ENCODE measurements around the gene STIM1. TPM values are rescaled to one million over a fixed set of nuclear protein-coding genes. Genes with fewer than 3 reads are reported as not detected.
A peak's percentile ranks its signal among the peaks of the same experiment; 100 is the strongest.
"Not testable (repeated sequence)": the region's sequence is repeated elsewhere in the genome, so short reads cannot be mapped to it uniquely, and the experiment has no call there.

STIM1 gene
- total RNA-seq, 2 experiments from 2014 or later = 103 to 108 TPM

DNA sequence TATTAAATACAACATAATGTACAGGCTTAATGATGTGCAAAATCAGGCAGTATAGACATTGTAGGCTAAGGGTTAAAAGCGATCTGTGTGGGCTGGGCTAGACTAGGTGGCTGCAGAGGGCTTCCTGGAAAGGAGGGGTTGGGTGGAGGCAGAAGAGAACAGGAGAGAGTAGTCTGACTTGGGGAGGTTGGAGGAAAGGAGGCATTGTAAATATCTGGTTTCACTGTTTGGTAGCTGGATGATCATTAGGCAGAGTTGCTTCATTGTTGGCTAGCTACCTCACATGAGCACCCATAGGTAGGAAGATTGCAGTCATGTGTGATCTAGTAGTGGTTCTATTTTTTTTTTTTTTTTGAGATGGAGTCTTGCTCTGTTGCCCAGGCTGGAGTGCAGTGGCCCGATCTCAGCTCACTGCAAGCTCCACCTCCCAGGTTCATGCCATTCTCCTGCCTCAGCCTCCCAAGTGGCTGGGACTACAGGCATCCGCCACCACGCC, 5.5 kb downstream of the STIM1 start:
- Mint-ChIP-seq H3K4me1 (peaks cover 76% of the 10 kb centered on the region), H3K4me3 (peak overlapping the region; percentile 98), H3K36me3 (ENCODE audit: low read depth) (peaks cover 41% of the 10 kb centered on the region), H3K27ac (peak overlapping the region; percentile 79)
- not testable (repeated sequence) for H3K9me3 Mint-ChIP-seq, H3K27me3 Mint-ChIP-seq
- POLR2A ChIA-PET = interaction anchor here (0.9 kb wide), 1 partner anchor 93 kb away, joined by 3 read pairs; no protein-coding TSS in a partner anchor
- DNase-seq = peak; percentile 64
- CTCF ChIA-PET = interaction anchor here (0.6 to 16.6 kb wide), 6 partner anchors 10 to 211 kb away, joined by 3 to 355 read pairs (median 8); partner anchors contain the start of gene RHOG

DNA sequence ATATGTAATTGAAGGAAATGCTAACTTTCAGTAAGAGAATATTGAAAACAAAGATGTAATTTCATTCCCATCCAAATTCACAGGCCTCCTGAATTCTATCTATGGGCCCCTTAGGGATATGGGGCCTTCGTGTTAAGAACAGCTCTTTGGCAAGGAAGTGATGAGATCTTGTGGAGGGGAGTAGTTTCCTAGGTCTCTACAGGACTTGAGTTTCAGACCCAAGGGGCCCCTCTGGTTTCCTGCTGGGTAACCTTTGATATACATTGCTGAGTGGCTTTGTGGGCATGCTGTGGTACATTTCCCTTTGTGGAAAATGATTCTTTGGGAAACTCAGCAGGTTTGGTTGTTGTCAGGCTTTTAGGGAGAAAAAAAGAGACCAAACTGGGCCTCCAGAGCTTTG, 6.2 kb downstream of the STIM1 start:
- Mint-ChIP-seq H3K36me3 (ENCODE audit: low read depth) (peaks cover 36% of the 10 kb centered on the region), H3K27me3 (no peaks in the 10 kb centered on the region), H3K4me3 (peak overlapping the region; percentile 98), H3K9me3 (no peaks in the 10 kb centered on the region), H3K4me1 (peaks cover 83% of the 10 kb centered on the region), H3K27ac (peak overlapping the region; percentile 79)
- DNase-seq = peak; percentile 38
- ChIA-PET CTCF (interaction anchor here (0.6 to 16.6 kb wide), 5 partner anchors 10 to 211 kb away, joined by 3 to 355 read pairs (median 5); partner anchors contain the start of gene RHOG), POLR2A (no interaction called here)

DNA sequence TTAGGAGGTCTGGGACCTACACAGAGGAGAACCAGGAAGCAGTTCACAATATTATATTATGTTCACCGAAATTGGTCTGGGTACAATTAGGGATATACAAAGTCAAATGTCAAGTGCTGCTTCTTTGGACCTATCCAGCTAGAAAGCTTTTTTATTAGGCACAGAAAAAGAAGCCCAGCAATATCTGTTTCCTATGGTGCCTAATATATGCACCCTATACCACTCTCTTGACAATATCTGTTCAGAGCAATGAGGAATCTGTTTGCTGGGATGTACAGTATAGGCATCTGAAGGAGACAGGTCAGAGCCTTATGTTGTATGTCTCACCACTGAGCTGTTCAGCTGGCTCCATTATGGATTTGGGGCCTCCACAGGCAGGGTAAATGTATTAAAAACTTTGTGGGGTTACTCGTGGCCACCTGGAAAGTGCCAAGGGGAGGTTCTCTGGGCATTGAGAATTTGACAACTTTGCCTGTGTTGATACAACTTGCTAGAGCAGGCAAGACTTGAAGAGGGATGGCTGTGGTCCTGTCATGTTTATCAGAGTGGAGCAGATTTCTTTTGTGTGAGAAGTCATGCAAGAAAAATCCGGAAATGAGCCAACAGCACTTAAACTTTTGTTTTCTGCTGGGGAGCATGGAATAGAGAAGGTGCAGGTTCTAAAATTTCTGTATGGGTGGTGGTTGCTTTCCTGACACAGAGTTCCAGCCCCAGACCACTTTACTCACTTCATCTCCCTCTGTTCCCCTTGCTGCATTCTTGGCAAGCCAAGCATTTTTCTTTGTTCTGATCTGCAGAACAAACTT, 10.1 kb downstream of the STIM1 start:
- POLR2A ChIA-PET = no interaction called here
- peaks cover 40% of the 10 kb centered on the region for H3K36me3 Mint-ChIP-seq (ENCODE audit: low read depth)
- DNase-seq = peak; percentile 20
- no peaks in the 10 kb centered on the region for H3K9me3 Mint-ChIP-seq
- H3K27ac Mint-ChIP-seq = peak overlapping the region; percentile 83
- no peaks in the 10 kb centered on the region for H3K27me3 Mint-ChIP-seq
- CTCF ChIA-PET = interaction anchor here (1.8 to 2.3 kb wide), 2 partner anchors 11 to 24 kb away, joined by 8 to 11 read pairs; partner anchors contain the start of genes RHOG and STIM1
- H3K4me1 Mint-ChIP-seq = peaks cover 82% of the 10 kb centered on the region
- H3K4me3 Mint-ChIP-seq = peak overlapping the region; percentile 20

DNA sequence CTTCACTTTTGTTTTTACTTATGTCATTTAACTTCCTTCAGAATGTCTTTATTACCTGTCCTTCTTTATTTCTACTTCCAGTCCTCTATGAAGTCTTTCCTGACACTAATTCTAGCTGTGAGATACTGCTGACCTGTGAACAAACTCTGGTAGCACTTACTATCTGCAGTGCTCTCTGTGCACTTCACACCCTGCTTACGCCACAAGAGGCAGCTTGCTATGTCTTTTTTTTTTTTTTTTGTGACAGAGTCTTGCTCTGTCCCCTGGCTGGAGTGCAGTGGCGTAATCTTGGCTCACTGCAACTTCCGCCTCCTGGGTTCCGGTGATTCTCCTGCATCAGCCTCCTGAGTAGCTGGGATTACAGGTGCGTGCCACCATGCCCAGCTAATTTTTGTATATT, 10.7 kb downstream of the STIM1 start:
- Mint-ChIP-seq H3K36me3 (ENCODE audit: low read depth) (peaks cover 39% of the 10 kb centered on the region), H3K4me3 (peak overlapping the region; percentile 20), H3K27ac (peak overlapping the region; percentile 83), H3K9me3 (no peaks in the 10 kb centered on the region), H3K4me1 (peaks cover 82% of the 10 kb centered on the region), H3K27me3 (no peaks in the 10 kb centered on the region)
- CTCF ChIA-PET = interaction anchor here (1.6 to 6.7 kb wide), 4 partner anchors 11 to 207 kb away, joined by 3 to 56 read pairs (median 10); partner anchors contain the start of genes RHOG and STIM1
- DNase-seq = no peak
- POLR2A ChIA-PET = no interaction called here

DNA sequence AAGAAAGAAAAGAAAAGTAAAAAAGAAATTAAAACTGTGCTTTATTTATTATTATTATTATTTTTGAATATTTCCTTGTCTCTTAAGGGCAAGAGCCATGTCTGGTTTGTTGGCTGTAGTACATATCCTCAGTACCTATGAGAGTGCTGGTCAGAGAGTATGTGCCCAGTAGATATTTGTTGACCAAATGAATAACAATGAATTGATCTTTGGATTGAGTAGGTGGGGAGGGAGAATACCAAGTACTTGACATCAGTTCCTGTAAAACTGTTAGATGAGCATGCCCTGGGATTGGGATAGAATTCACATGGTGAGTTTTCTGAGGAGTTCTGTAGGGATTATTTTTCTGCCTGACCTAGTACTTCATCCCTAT, 11.4 kb downstream of the STIM1 start:
- H3K27me3 Mint-ChIP-seq = no peaks in the 10 kb centered on the region
- POLR2A ChIA-PET = no interaction called here
- no peak for DNase-seq
- CTCF ChIA-PET = interaction anchor here (1.6 to 6.7 kb wide), 5 partner anchors 12 to 206 kb away, joined by 3 to 56 read pairs (median 8); partner anchors contain the start of genes RHOG and STIM1
- peak overlapping the region; percentile 68 for H3K27ac Mint-ChIP-seq
- peaks cover 83% of the 10 kb centered on the region for H3K4me1 Mint-ChIP-seq
- no peaks in the 10 kb centered on the region for H3K9me3 Mint-ChIP-seq
- H3K36me3 Mint-ChIP-seq (ENCODE audit: low read depth) = peaks cover 42% of the 10 kb centered on the region
- H3K4me3 Mint-ChIP-seq = no peak overlapping the region

DNA sequence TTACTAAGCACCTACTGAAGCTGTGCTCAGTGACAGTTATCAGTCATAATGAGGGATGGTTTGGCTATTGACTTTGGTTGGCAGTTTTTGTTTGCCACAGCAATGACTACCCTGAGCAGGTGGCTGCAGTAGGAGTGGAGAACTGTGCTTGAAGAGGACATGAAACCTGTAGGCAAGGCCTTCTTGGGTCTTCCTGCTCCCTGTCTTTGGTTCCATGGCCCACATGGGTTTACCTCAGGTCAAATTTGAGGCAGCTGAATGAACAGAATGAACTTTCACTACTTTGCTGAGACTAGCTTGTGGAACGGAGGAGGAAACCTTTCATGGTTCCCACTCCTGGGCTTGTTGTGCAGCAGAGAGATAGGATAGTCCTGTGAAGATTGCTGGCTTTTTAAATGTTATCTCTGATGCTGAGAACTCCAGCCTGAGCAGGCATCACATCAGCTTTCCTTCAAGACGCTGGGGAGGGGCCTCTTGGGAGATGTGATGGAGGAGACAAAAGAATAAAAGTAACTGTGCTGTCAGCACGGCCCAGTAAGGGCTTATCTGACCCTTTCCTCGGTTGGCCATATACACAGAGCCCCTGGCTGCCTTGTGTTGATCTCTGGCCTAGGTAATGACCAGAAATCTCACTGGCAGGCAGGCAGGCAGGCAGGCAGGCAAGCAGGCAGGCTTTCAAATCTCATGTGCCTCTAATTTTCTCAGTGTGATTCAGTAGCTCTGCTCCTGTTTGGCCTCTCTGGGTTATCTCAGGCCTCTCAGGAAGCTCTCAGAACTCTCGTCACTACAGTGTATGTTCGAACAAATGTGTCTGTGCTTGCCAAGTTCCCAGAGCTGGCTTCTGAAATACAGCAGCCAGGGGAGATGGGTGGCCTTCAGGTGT, 12.0 kb downstream of the STIM1 start:
- CTCF ChIA-PET = interaction anchor here (0.7 to 6.7 kb wide), 11 partner anchors 9 to 206 kb away, joined by 3 to 56 read pairs (median 4); partner anchors contain the start of genes RHOG and STIM1
- H3K27ac Mint-ChIP-seq = peak overlapping the region; percentile 68
- POLR2A ChIA-PET = no interaction called here
- H3K27me3 Mint-ChIP-seq = no peaks in the 10 kb centered on the region
- peaks cover 42% of the 10 kb centered on the region for H3K36me3 Mint-ChIP-seq (ENCODE audit: low read depth)
- no peaks in the 10 kb centered on the region for H3K9me3 Mint-ChIP-seq
- H3K4me3 Mint-ChIP-seq = no peak overlapping the region
- H3K4me1 Mint-ChIP-seq = peaks cover 82% of the 10 kb centered on the region
- DNase-seq = no peak

DNA sequence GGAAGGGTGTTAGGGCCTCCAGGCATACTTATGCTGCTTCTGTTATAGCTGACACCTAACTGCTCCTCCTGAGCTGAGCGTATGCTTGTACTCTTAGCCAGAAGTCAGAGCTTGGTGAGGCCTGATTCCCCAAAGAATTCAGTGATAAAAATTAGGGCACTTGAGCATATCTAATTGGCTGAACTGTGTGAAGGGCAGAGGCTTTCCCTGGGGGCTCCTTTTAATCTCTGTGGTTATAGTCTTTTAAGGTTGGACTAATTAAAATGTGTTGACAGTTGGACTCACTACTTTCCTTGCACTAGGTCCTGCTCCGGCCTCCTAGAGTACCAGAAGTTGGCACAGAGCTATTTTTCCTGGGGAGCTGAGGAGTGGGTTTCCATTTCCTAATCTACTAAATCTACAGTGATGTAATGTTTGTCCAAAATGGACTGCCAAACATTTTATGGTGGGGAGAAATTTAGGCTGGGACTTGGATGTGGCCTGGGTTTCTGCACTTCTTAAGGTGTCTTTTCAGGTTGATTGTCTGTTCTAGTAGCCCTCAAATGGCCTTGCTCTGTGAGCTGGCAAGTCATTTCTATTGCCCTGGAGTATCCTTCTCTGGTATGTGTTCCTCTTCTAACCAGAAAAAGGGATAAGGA, 18.4 kb downstream of the STIM1 start:
- H3K4me3 Mint-ChIP-seq = no peak overlapping the region
- CTCF ChIA-PET = interaction anchor here (0.7 to 3.2 kb wide), 9 partner anchors 12 to 199 kb away, joined by 3 to 12 read pairs (median 4); partner anchors contain the start of gene RHOG
- H3K36me3 Mint-ChIP-seq (ENCODE audit: low read depth) = peaks cover 23% of the 10 kb centered on the region
- H3K9me3 Mint-ChIP-seq = no peaks in the 10 kb centered on the region
- H3K27ac Mint-ChIP-seq = peak overlapping the region; percentile 10
- POLR2A ChIA-PET = no interaction called here
- no peak for DNase-seq
- peaks cover 66% of the 10 kb centered on the region for H3K4me1 Mint-ChIP-seq
- no peaks in the 10 kb centered on the region for H3K27me3 Mint-ChIP-seq

DNA sequence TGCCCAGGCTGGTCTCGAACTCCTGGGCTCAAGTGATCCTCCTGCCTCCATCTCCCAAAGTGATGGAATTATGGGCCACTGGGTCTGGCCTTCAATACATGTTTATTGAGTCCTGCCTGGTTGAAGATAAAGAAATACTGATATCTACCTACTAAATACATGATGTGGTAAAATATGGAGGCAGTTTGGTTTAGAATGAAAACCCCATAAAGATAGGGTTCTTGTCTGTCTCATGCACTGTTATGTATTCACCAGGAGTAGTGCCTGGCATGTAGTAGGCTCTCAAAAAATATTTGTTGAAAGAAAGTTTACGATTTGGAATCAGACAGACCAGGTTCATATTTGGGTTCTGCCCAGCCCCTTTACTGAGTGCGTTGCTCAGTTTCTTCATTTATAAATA, 21.1 kb downstream of the STIM1 start:
- Mint-ChIP-seq H3K4me3 (no peak overlapping the region), H3K36me3 (ENCODE audit: low read depth) (peaks cover 11% of the 10 kb centered on the region), H3K27me3 (no peaks in the 10 kb centered on the region), H3K9me3 (no peaks in the 10 kb centered on the region), H3K27ac (no peak overlapping the region), H3K4me1 (peaks cover 64% of the 10 kb centered on the region)
- no peak for DNase-seq
- POLR2A ChIA-PET = no interaction called here
- CTCF ChIA-PET = interaction anchor here (0.9 to 2.0 kb wide), 2 partner anchors 9 to 22 kb away, joined by 4 to 8 read pairs; partner anchors contain the start of gene STIM1

DNA sequence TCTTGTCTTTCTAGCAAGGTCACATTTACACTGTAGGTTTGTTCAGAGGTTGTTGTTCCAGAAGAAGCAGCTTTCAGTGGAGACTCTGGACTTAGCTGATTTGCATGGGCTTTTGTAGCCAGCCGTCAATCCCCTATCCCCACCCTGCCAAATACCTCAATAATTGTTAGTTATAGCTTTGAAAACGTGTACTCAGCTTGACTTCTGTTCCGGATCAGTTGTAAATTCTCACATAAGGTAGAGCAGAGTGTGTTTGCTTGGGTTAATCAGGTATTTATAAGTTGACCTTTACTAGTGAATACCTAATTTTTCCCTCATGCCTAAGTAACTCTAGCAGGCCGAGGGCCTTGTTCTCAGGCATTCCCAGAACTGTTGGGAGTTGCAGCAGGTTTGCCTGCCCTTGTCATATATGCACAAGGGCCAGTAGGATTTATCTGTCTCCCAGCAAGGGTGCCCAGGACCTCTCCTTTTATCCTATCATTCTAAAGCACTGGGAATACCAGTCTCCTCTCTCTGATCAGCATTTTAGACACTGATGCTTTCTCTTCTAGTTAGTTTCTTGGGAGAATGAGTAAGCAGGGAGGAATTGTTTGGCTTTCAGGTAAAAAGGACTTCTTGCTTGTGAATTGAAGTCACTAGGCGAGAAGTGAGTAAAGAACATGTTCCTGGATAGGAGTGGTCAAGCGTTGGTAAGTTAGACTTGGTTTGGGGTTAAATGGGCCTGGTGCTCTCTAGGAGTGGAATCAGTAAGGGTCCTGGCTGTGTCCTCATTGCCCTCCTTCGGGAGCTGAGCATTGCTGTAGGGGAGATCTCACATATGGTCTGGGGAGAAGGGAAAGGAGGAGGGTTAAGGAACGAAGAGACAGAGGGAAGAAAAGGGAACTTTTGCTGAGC, 22.1 kb downstream of the STIM1 start:
- Mint-ChIP-seq H3K36me3 (ENCODE audit: low read depth) (peaks cover 6% of the 10 kb centered on the region), H3K27me3 (no peaks in the 10 kb centered on the region), H3K4me1 (peaks cover 62% of the 10 kb centered on the region), H3K4me3 (no peak overlapping the region), H3K27ac (no peak overlapping the region), H3K9me3 (no peaks in the 10 kb centered on the region)
- ChIA-PET POLR2A (no interaction called here), CTCF (interaction anchor here (0.9 to 2.0 kb wide), 6 partner anchors 8 to 195 kb away, joined by 3 to 8 read pairs (median 5); partner anchors contain the start of gene STIM1)
- DNase-seq = no peak

DNA sequence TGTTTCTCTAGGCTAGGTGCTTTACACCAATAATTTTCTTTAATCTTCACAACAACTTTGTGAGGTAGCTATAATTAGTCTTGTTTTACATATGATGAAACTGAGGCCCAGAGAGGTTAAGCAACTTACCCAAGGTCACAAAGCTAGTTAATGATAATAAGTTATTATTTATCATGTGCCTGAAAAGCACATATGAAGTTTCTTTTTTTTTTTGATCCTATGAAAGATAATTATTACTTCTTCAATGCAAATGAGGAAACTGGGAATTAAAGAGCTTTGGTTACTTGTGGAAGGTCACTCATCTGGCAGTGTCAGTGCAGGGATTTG, 22.8 kb downstream of the STIM1 start:
- POLR2A ChIA-PET = no interaction called here

DNA sequence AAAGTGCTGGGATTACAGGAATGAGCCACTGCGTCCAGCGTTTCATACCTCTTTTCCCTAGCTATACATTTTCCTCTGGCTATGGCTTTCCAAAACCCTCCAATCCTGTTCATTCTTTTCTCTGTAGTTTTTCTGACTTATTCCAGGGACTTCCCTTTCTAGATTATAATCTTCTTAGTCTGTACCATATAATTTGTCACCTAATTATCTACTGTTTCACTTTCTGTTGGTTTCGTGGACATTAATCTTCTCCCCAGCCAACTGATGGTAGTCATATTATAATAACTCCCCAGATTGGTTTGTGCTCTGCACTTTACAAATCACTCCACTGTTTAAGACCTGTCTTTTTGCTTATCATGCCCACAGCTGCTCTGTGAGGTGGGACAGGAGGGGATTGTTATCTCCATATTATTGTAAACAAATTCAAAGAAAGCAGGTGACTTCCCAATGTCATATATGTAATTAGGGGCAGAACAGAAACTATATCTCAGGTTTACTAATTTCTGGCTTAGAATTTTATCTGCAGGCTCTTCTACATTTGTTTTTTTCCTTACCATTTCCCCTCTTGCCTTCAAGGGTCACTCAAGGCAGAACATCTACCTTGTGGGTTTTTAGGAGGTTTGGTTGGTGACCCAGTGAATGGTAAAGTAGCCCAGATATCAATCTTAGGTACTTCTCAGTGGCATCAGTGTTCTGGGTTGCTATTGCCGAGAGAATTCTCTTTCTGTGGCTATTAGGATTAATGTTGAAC, 23.9 kb downstream of the STIM1 start:
- DNase-seq = no peak
- Mint-ChIP-seq H3K36me3 (ENCODE audit: low read depth) (peaks cover 7% of the 10 kb centered on the region), H3K4me1 (peaks cover 68% of the 10 kb centered on the region), H3K4me3 (no peak overlapping the region), H3K9me3 (no peaks in the 10 kb centered on the region), H3K27me3 (no peaks in the 10 kb centered on the region), H3K27ac (peak overlapping the region; percentile 4)
- ChIA-PET POLR2A (no interaction called here), CTCF (interaction anchor here (1.0 to 2.1 kb wide), 4 partner anchors 10 to 193 kb away, joined by 3 to 7 read pairs (median 4); no protein-coding TSS in a partner anchor)

More for the DNA sequence above, 22.8 kb downstream of the STIM1 start:
- Mint-ChIP-seq H3K9me3 (no peaks in the 10 kb centered on the region), H3K27ac (no peak overlapping the region), H3K4me1 (peaks cover 65% of the 10 kb centered on the region), H3K27me3 (no peaks in the 10 kb centered on the region), H3K36me3 (ENCODE audit: low read depth) (peaks cover 4% of the 10 kb centered on the region), H3K4me3 (no peak overlapping the region)
- CTCF ChIA-PET = interaction anchor here (0.9 to 2.0 kb wide), 6 partner anchors 8 to 194 kb away, joined by 3 to 8 read pairs (median 5); partner anchors contain the start of gene STIM1
- no peak for DNase-seq

Data from activated CD4-positive, alpha-beta T cell treated with anti-CD3 and anti-CD28 coated beads, Interleukin-2, amount 10 ng/mL, durations not matched to agents 7 days and 5 days (primary cell).